Cardiac fibroblast (primary cell): ENCODE measurements around the gene MYO7B.

ENCODE experiments used
- DNase-seq, 2 donors: peaks; one replicate each; pipeline versions ENCODE4 v3.0.0 to v3.0.0-alpha.2; 2010; ENCODE audit warnings: low read depth in 2 of 2
- H3K4me3 ChIP-seq, 2 donors: replicated peaks in 1 of 2; 1 replicate in 1 of 2; 2 replicates in 1 of 2; pipeline ENCODE4 v1.5.1; 2011; ENCODE audit warnings: low read depth in 2 of 2, low read length in 2 of 2, mild to moderate bottlenecking in 2 of 2, moderate library complexity in 1 of 2
- CTCF ChIP-seq: IDR thresholded peaks from one replicate; pipeline ENCODE4 v1.5.1; 2011; ENCODE audit warnings: low read depth, mild to moderate bottlenecking, low read length, inconsistent platforms

The MYO7B gene

GRCh38 chr2:127624320-127624755, 88.9 kb downstream of the MYO7B start:
- no peak overlapping the region for H3K4me3 ChIP-seq
- DNase-seq = no peak
- no peak for TF ChIP-seq CTCF

GRCh38 chr2:127624756-127625571, 89.5 kb downstream of the MYO7B start:
- DNase-seq = no peak
- H3K4me3 ChIP-seq = no peak overlapping the region
- TF ChIP-seq CTCF = no peak

- no peak for DNase-seq
- no peak for TF ChIP-seq CTCF
- no peak overlapping the region for H3K4me3 ChIP-seq
These were observed 90.1 kb downstream of the MYO7B start for GRCh38 chr2:127625572-127625951.

GRCh38 chr2:127626175-127626574, 90.7 kb downstream of the MYO7B start:
- DNase-seq = no peak
- no peak for TF ChIP-seq CTCF
- no peak overlapping the region for H3K4me3 ChIP-seq

GRCh38 chr2:127626917-127627739, 91.6 kb downstream of the MYO7B start:
- H3K4me3 ChIP-seq = no peak overlapping the region
- no peak for DNase-seq

More at GRCh38 chr2:127626917-127627739, 91.6 kb downstream of the MYO7B start:
- no peak for TF ChIP-seq CTCF
